GM23338 (cell line): ENCODE results near the gene FN3K.

ENCODE experiments used
- CREB1 ChIP-seq: fragments of 250-450 bp; sonication (Bioruptor Pico); IDR thresholded peaks from 2 replicates; pipeline ENCODE4 v1.5.0; 2020; ENCODE audit warnings: low read depth, mild to moderate bottlenecking, moderate library complexity
- EZH2 ChIP-seq: fragments of 200-600 bp; sonication (generic); IDR thresholded peaks from one replicate; pipeline ENCODE4 v1.8.0; 2017; ENCODE audit warnings: antibody characterized with exemption, mild to moderate bottlenecking, low read depth; ENCODE audit not compliant: unreplicated experiment
- EZH2phosphoT487 ChIP-seq: fragments of 200-600 bp; sonication (generic); IDR thresholded peaks from one replicate; pipeline ENCODE4 v1.8.1; 2018; ENCODE audit warnings: antibody characterized with exemption; ENCODE audit not compliant: unreplicated experiment
- JUNB ChIP-seq: IDR thresholded peaks from one replicate; pipeline ENCODE4 v1.6.1; 2016; ENCODE audit warnings: antibody characterized with exemption; ENCODE audit not compliant: unreplicated experiment
- POLR2AphosphoS5 ChIP-seq: IDR thresholded peaks from 2 replicates; pipeline ENCODE4 v1.6.1; 2016; ENCODE audit warnings: antibody characterized with exemption, low read depth
- ZNF114 ChIP-seq: fragments of 250-450 bp; sonication (Bioruptor Pico); IDR thresholded peaks from 2 replicates; pipeline ENCODE4 v1.5.0; 2020; ENCODE audit warnings: mild to moderate bottlenecking, moderate library complexity
- ZNF331 ChIP-seq: fragments of 250-450 bp; sonication (Bioruptor Pico); IDR thresholded peaks from 2 replicates; pipeline ENCODE4 v1.5.0; 2020; ENCODE audit warnings: low read depth, mild to moderate bottlenecking, moderate library complexity
- TF ChIP-seq, protein P1 (sequence below), 2 experiments: fragments of 200-600 bp in 1 of 2; sonication (generic) in 1 of 2; conservative IDR thresholded peaks; 2 replicates each; pipeline versions ENCODE4 v1.5.1 to v1.6.1; 2016 to 2017; ENCODE audit warnings: antibody characterized with exemption in 2 of 2, low read depth in 2 of 2, mild to moderate bottlenecking in 2 of 2, moderate library complexity in 1 of 2
- TF ChIP-seq, protein P2 (sequence below): IDR thresholded peaks from one replicate; pipeline ENCODE4 v1.6.1; 2018; ENCODE audit warnings: antibody characterized with exemption; ENCODE audit not compliant: unreplicated experiment
- TF ChIP-seq, protein P3 (sequence below): IDR thresholded peaks from 2 replicates; pipeline ENCODE4 v1.6.1; 2016; ENCODE audit warnings: antibody characterized with exemption
- TF ChIP-seq, protein P4 (sequence below): fragments of 250-450 bp; sonication (Bioruptor Pico); IDR thresholded peaks from 2 replicates; pipeline ENCODE4 v1.5.0; 2020; ENCODE audit warnings: mild to moderate bottlenecking, moderate library complexity

DNA sequence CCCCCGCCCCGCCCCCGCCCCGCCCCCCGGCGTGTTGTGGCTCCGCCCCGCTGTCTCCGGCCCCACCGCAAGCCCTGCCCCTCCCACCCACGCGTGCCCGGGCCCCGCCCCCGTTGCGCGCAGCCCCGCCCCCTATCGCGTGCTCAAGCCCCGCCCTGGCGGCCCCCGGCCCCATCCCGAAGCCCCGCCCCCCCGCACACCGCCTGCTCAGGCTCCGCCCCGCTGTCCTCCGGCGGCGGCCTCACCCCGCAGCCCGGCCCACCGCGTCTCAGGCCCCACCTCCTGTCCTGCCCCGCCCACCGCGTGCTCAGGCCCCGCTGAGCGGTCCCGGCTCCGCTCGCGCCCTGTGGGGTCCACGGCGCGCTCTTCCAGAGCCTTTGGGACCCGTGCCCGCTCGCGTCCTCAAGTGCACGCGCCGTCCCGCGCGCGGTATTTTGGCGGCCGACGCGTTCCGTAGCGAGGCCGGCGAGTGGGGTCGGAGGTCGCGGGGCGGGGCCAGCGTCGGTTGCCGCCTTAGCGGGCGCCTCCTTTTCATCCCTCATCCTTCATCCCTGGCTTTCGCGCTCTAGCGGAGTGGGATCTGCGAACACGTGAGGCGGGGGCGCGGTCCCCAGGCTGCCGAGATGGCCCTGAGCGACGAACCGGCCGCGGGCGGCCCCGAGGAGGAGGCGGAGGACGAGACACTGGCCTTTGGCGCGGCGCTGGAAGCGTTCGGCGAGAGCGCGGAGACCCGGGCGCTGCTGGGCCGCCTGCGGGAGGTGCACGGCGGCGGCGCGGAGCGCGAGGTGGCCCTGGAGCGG, 16.4 kb downstream of the FN3K start, which contains the start of gene TBCD:
- TF ChIP-seq, protein P1, sequence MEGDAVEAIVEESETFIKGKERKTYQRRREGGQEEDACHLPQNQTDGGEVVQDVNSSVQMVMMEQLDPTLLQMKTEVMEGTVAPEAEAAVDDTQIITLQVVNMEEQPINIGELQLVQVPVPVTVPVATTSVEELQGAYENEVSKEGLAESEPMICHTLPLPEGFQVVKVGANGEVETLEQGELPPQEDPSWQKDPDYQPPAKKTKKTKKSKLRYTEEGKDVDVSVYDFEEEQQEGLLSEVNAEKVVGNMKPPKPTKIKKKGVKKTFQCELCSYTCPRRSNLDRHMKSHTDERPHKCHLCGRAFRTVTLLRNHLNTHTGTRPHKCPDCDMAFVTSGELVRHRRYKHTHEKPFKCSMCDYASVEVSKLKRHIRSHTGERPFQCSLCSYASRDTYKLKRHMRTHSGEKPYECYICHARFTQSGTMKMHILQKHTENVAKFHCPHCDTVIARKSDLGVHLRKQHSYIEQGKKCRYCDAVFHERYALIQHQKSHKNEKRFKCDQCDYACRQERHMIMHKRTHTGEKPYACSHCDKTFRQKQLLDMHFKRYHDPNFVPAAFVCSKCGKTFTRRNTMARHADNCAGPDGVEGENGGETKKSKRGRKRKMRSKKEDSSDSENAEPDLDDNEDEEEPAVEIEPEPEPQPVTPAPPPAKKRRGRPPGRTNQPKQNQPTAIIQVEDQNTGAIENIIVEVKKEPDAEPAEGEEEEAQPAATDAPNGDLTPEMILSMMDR (conservative IDR thresholded peaks at IDR 0.05; ENCODE audit: low read depth in 2 of 2) = no peak
- TF ChIP-seq POLR2AphosphoS5 (peak; percentile 74), EZH2 (no peak), JUNB (no peak), EZH2phosphoT487 (no peak), CREB1 (CRISPR knock-in tag) (peak; percentile 48; the same call in 1 of the 2 replicates), ZNF114 (CRISPR knock-in tag) (no peak), ZNF331 (CRISPR knock-in tag) (no peak)
- TF ChIP-seq, protein P2, sequence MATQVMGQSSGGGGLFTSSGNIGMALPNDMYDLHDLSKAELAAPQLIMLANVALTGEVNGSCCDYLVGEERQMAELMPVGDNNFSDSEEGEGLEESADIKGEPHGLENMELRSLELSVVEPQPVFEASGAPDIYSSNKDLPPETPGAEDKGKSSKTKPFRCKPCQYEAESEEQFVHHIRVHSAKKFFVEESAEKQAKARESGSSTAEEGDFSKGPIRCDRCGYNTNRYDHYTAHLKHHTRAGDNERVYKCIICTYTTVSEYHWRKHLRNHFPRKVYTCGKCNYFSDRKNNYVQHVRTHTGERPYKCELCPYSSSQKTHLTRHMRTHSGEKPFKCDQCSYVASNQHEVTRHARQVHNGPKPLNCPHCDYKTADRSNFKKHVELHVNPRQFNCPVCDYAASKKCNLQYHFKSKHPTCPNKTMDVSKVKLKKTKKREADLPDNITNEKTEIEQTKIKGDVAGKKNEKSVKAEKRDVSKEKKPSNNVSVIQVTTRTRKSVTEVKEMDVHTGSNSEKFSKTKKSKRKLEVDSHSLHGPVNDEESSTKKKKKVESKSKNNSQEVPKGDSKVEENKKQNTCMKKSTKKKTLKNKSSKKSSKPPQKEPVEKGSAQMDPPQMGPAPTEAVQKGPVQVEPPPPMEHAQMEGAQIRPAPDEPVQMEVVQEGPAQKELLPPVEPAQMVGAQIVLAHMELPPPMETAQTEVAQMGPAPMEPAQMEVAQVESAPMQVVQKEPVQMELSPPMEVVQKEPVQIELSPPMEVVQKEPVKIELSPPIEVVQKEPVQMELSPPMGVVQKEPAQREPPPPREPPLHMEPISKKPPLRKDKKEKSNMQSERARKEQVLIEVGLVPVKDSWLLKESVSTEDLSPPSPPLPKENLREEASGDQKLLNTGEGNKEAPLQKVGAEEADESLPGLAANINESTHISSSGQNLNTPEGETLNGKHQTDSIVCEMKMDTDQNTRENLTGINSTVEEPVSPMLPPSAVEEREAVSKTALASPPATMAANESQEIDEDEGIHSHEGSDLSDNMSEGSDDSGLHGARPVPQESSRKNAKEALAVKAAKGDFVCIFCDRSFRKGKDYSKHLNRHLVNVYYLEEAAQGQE = no peak
- TF ChIP-seq, protein P3, sequence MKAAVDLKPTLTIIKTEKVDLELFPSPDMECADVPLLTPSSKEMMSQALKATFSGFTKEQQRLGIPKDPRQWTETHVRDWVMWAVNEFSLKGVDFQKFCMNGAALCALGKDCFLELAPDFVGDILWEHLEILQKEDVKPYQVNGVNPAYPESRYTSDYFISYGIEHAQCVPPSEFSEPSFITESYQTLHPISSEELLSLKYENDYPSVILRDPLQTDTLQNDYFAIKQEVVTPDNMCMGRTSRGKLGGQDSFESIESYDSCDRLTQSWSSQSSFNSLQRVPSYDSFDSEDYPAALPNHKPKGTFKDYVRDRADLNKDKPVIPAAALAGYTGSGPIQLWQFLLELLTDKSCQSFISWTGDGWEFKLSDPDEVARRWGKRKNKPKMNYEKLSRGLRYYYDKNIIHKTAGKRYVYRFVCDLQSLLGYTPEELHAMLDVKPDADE = 0 out of 2 replicates have a peak, but pooled peaks have one; percentile 65
- TF ChIP-seq, protein P4, sequence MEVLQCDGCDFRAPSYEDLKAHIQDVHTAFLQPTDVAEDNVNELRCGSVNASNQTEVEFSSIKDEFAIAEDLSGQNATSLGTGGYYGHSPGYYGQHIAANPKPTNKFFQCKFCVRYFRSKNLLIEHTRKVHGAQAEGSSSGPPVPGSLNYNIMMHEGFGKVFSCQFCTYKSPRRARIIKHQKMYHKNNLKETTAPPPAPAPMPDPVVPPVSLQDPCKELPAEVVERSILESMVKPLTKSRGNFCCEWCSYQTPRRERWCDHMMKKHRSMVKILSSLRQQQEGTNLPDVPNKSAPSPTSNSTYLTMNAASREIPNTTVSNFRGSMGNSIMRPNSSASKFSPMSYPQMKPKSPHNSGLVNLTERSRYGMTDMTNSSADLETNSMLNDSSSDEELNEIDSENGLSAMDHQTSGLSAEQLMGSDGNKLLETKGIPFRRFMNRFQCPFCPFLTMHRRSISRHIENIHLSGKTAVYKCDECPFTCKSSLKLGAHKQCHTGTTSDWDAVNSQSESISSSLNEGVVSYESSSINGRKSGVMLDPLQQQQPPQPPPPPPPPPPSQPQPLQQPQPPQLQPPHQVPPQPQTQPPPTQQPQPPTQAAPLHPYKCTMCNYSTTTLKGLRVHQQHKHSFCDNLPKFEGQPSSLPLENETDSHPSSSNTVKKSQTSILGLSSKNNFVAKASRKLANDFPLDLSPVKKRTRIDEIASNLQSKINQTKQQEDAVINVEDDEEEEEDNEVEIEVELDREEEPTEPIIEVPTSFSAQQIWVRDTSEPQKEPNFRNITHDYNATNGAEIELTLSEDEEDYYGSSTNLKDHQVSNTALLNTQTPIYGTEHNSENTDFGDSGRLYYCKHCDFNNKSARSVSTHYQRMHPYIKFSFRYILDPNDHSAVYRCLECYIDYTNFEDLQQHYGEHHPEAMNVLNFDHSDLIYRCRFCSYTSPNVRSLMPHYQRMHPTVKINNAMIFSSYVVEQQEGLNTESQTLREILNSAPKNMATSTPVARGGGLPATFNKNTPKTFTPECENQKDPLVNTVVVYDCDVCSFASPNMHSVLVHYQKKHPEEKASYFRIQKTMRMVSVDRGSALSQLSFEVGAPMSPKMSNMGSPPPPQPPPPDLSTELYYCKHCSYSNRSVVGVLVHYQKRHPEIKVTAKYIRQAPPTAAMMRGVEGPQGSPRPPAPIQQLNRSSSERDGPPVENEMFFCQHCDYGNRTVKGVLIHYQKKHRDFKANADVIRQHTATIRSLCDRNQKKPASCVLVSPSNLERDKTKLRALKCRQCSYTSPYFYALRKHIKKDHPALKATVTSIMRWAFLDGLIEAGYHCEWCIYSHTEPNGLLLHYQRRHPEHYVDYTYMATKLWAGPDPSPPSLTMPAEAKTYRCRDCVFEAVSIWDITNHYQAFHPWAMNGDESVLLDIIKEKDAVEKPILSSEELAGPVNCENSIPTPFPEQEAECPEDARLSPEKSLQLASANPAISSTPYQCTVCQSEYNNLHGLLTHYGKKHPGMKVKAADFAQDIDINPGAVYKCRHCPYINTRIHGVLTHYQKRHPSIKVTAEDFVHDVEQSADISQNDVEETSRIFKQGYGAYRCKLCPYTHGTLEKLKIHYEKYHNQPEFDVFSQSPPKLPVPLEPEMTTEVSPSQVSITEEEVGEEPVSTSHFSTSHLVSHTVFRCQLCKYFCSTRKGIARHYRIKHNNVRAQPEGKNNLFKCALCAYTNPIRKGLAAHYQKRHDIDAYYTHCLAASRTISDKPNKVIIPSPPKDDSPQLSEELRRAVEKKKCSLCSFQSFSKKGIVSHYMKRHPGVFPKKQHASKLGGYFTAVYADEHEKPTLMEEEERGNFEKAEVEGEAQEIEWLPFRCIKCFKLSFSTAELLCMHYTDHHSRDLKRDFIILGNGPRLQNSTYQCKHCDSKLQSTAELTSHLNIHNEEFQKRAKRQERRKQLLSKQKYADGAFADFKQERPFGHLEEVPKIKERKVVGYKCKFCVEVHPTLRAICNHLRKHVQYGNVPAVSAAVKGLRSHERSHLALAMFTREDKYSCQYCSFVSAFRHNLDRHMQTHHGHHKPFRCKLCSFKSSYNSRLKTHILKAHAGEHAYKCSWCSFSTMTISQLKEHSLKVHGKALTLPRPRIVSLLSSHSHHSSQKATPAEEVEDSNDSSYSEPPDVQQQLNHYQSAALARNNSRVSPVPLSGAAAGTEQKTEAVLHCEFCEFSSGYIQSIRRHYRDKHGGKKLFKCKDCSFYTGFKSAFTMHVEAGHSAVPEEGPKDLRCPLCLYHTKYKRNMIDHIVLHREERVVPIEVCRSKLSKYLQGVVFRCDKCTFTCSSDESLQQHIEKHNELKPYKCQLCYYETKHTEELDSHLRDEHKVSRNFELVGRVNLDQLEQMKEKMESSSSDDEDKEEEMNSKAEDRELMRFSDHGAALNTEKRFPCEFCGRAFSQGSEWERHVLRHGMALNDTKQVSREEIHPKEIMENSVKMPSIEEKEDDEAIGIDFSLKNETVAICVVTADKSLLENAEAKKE = no peak
